ENCODE data around the gene TVP23C. TPM values are rescaled to one million over a fixed set of nuclear protein-coding genes. Genes with fewer than 3 reads are reported as not detected.
A peak's percentile ranks its signal among the peaks of the same experiment; 100 is the strongest.
"Not testable (repeated sequence)": the region's sequence is repeated elsewhere in the genome, so short reads cannot be mapped to it uniquely, and the experiment has no call there.

The TVP23C gene
- total RNA-seq (2021) = 36.9 and 45.5 TPM in 2 replicates
- percentile 86 among the genes with signal in this experiment for Bru-seq, nascent RNA
- percentile 96 among the genes with signal in this experiment for BruChase-seq, experiment 1, labeled RNA remaining after a 2-hour chase
- BruChase-seq, experiment 2, labeled RNA remaining after a 6-hour chase = percentile 88 among the genes with signal in this experiment
- long read RNA-seq, partial matches to known transcripts = 0 of 2 reads
- long read RNA-seq, other reads (novel, unspliced or antisense) = 2 of 2 reads

- Histone ChIP-seq H3K4me2 (peak within 1 kb of the TSS; percentile 47; the same call in 1 of the 2 replicates), H3K4me3 (peak within 1 kb of the TSS; percentile 62; the same call in 1 of the 2 replicates), H3K27ac (peak within 1 kb of the TSS; percentile 44; the same call in 1 of the 2 replicates)
- H3K36me3 ChIP-seq (ENCODE audit: low read depth); H3K9me3 ChIP-seq (ENCODE audit: insufficient read depth, low read depth); H4K20me1 ChIP-seq (ENCODE audit: insufficient read depth); BruUV-seq (replicated peaks); H3K79me2 ChIP-seq (ENCODE audit: low read depth); H3K27me3 ChIP-seq (ENCODE audit: insufficient read depth, low read depth); H2AFZ ChIP-seq; CTCF ChIA-PET; H3F3A ChIP-seq (ENCODE audit: insufficient read depth, low read depth); H3K9me2 ChIP-seq (ENCODE audit: insufficient read depth); H3K4me1 ChIP-seq (replicated peaks; ENCODE audit: insufficient read depth); intact Hi-C loops (cut with micrococcal nuclease; ENCODE audit: unreplicated experiment): not testable (repeated sequence)
- POLR2A ChIA-PET (ENCODE audit: unreplicated experiment) = interaction anchor here (0.6 kb wide), 1 partner anchor 96 kb away, joined by 4 read pairs; no protein-coding TSS in a partner anchor
- DNase-seq = peak; percentile 51 to 78
Observed at GRCh38 chr17:15563375-15563857, at the start of gene TVP23C. TSS of gene TVP23C (minus strand) at chr17:15563483. CDS start at chr17:15563448, 35 bp downstream.

- H3K79me2 ChIP-seq (ENCODE audit: low read depth); H3F3A ChIP-seq (ENCODE audit: insufficient read depth, low read depth); H3K4me1 ChIP-seq (replicated peaks; ENCODE audit: insufficient read depth); H3K9me3 ChIP-seq (ENCODE audit: insufficient read depth, low read depth); H3K4me2 ChIP-seq; H3K27ac ChIP-seq; H2AFZ ChIP-seq; H3K36me3 ChIP-seq (ENCODE audit: low read depth); POLR2A ChIA-PET (ENCODE audit: unreplicated experiment); H3K9me2 ChIP-seq (ENCODE audit: insufficient read depth); H3K27me3 ChIP-seq (ENCODE audit: insufficient read depth, low read depth); DNase-seq; intact Hi-C loops (cut with micrococcal nuclease; ENCODE audit: unreplicated experiment); H4K20me1 ChIP-seq (ENCODE audit: insufficient read depth); CTCF ChIA-PET; BruUV-seq (replicated peaks); H3K4me3 ChIP-seq: not testable (repeated sequence)
Observed at GRCh38 chr17:15592960-15593359, 29.7 kb upstream of the TVP23C start.

DNA sequence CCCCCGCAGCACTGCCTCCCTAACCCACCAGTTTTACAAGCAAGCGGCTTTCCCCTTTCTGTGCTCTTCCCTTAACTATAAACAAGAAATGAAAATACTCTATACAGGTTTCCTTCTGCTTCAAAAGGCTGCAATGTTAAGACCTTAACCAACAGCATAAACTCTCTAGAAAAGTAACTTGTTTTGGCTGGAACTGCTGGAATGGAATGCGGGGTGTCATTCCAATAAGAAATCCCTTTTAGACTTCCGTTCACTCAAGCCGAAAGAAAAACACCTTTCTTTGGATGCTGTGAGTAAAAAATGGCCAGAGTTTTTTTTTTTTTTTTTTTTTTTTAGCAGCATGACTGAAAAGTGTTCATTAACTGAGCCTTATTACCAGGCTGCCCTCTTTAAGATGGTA lies 28.7 kb upstream of the TVP23C start:
- H3K9me2 ChIP-seq (ENCODE audit: insufficient read depth); H3K4me1 ChIP-seq (replicated peaks; ENCODE audit: insufficient read depth); DNase-seq; H2AFZ ChIP-seq; BruUV-seq (replicated peaks); H3K27me3 ChIP-seq (ENCODE audit: insufficient read depth, low read depth); H3K79me2 ChIP-seq (ENCODE audit: low read depth); H4K20me1 ChIP-seq (ENCODE audit: insufficient read depth); H3K4me3 ChIP-seq; H3K36me3 ChIP-seq (ENCODE audit: low read depth); H3K9me3 ChIP-seq (ENCODE audit: insufficient read depth, low read depth); intact Hi-C loops (cut with micrococcal nuclease; ENCODE audit: unreplicated experiment); CTCF ChIA-PET; H3K4me2 ChIP-seq; H3K27ac ChIP-seq; H3F3A ChIP-seq (ENCODE audit: insufficient read depth, low read depth); POLR2A ChIA-PET (ENCODE audit: unreplicated experiment): not testable (repeated sequence)

DNA sequence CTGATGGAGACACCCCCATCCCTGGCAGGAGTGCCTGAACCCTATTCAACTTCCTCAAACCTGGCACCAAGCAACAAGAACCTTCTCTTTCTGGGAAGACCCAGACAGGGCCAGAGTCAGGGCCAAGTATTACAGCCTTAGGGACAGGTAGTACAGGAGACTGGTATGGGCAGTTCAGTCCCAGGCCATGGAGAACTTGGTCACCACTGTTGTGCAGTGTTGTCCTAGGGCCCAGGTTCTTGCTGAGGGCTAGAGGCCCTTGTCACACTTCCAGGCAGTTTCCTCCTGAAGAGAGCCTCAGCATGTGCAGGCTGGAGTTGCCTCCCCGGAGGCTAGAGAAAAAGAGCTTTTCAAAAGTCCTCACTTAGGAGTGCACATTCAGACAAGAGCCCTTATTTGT lies 27.6 kb upstream of the TVP23C start:
- H3K9me3 ChIP-seq (ENCODE audit: insufficient read depth, low read depth); DNase-seq; H3K9me2 ChIP-seq (ENCODE audit: insufficient read depth); H3K27me3 ChIP-seq (ENCODE audit: insufficient read depth, low read depth); H3K4me1 ChIP-seq (replicated peaks; ENCODE audit: insufficient read depth); H4K20me1 ChIP-seq (ENCODE audit: insufficient read depth); H2AFZ ChIP-seq; H3K79me2 ChIP-seq (ENCODE audit: low read depth); H3K36me3 ChIP-seq (ENCODE audit: low read depth); H3K27ac ChIP-seq; intact Hi-C loops (cut with micrococcal nuclease; ENCODE audit: unreplicated experiment); POLR2A ChIA-PET (ENCODE audit: unreplicated experiment); H3F3A ChIP-seq (ENCODE audit: insufficient read depth, low read depth); H3K4me3 ChIP-seq; BruUV-seq (replicated peaks); CTCF ChIA-PET; H3K4me2 ChIP-seq: not testable (repeated sequence)

DNA sequence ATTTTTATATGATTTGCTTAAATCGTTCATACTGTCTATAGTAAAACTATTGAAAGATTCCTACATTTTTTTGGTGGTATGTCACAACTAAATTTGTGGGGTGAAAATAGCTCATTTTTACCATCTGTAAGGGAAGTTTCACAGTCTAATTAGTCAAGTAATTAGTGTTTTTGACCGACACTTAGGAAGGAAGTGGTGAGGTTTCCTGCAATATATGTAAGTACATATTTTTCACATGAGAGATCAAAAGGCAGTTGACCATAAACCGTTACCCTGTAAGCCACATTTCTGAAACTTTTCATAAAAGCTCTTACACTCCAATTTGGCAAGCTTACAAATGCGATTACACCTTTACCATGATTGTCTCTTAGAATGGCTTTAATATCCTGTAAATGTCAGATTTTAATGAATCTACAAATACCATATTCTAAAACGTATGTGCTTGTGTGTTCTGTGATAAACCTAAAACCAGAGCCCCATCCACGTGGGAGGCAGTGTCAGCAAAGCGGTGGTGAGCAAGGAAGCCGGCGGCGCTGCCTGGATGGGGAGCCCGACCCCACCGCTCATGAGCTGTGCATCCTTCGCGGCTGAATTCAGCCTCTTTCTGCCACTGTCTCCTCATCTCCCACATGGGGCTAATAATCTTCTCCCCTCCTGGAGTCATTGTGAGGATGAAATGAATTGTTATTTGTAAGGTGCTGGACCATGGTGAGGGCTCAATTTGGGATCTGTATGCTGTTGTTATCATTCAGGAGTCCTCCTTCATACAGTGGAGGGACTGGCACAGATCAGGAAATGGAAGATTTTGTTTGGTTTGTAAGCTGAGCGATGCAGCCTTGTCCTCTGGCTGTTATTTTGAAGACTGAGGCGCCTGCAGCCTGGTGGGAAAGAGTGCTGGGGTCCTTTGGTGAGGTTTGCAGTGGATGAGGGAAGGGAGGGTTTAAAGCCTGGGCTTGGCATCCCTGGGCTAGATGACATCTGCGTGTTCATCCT lies 26.6 kb upstream of the TVP23C start:
- H3K9me3 ChIP-seq (ENCODE audit: insufficient read depth, low read depth); BruUV-seq (replicated peaks); H3K27me3 ChIP-seq (ENCODE audit: insufficient read depth, low read depth); H3K4me3 ChIP-seq; H3K9me2 ChIP-seq (ENCODE audit: insufficient read depth); DNase-seq; POLR2A ChIA-PET (ENCODE audit: unreplicated experiment); H3F3A ChIP-seq (ENCODE audit: insufficient read depth, low read depth); H3K4me1 ChIP-seq (replicated peaks; ENCODE audit: insufficient read depth); intact Hi-C loops (cut with micrococcal nuclease; ENCODE audit: unreplicated experiment); H4K20me1 ChIP-seq (ENCODE audit: insufficient read depth); CTCF ChIA-PET; H3K27ac ChIP-seq; H2AFZ ChIP-seq; H3K79me2 ChIP-seq (ENCODE audit: low read depth); H3K36me3 ChIP-seq (ENCODE audit: low read depth); H3K4me2 ChIP-seq: not testable (repeated sequence)

GRCh38 chr17:15588017-15588416 lies 24.7 kb upstream of the TVP23C start:
- H3K4me3 ChIP-seq; H3F3A ChIP-seq (ENCODE audit: insufficient read depth, low read depth); H4K20me1 ChIP-seq (ENCODE audit: insufficient read depth); intact Hi-C loops (cut with micrococcal nuclease; ENCODE audit: unreplicated experiment); H3K4me1 ChIP-seq (replicated peaks; ENCODE audit: insufficient read depth); POLR2A ChIA-PET (ENCODE audit: unreplicated experiment); H3K36me3 ChIP-seq (ENCODE audit: low read depth); H3K27ac ChIP-seq; H3K79me2 ChIP-seq (ENCODE audit: low read depth); BruUV-seq (replicated peaks); H2AFZ ChIP-seq; H3K4me2 ChIP-seq; H3K9me2 ChIP-seq (ENCODE audit: insufficient read depth); H3K27me3 ChIP-seq (ENCODE audit: insufficient read depth, low read depth); H3K9me3 ChIP-seq (ENCODE audit: insufficient read depth, low read depth); CTCF ChIA-PET; DNase-seq: not testable (repeated sequence)

- intact Hi-C loops (cut with micrococcal nuclease; ENCODE audit: unreplicated experiment); H4K20me1 ChIP-seq (ENCODE audit: insufficient read depth); H3K4me3 ChIP-seq; H3K9me2 ChIP-seq (ENCODE audit: insufficient read depth); H3K36me3 ChIP-seq (ENCODE audit: low read depth); BruUV-seq (replicated peaks); H3K9me3 ChIP-seq (ENCODE audit: insufficient read depth, low read depth); DNase-seq; H3K27me3 ChIP-seq (ENCODE audit: insufficient read depth, low read depth); H3F3A ChIP-seq (ENCODE audit: insufficient read depth, low read depth); CTCF ChIA-PET; H3K27ac ChIP-seq; H2AFZ ChIP-seq; H3K79me2 ChIP-seq (ENCODE audit: low read depth); H3K4me1 ChIP-seq (replicated peaks; ENCODE audit: insufficient read depth); H3K4me2 ChIP-seq: not testable (repeated sequence)
- POLR2A ChIA-PET (ENCODE audit: unreplicated experiment) = interaction anchor here (0.6 kb wide), 1 partner anchor 159 kb away, joined by 7 read pairs; no protein-coding TSS in a partner anchor
Observed at GRCh38 chr17:15583313-15583712, 20.0 kb upstream of the TVP23C start.

All from PC-9 (cell line).